Measurements from ENCODE around the gene RRP15.

GRCh38 chr1:218371927-218372672 lies 87.0 kb downstream of the RRP15 start:
- TF ChIP-seq CTCF (conservative IDR thresholded peaks at IDR 0.05 in 1 of 2, IDR thresholded peaks at IDR 0.05 in 1 of 2; ENCODE audit: extremely low read depth in 1 of 2, insufficient read depth in 1 of 2, low read depth in 1 of 2, low read length in 2 of 2), result no peak
- TF ChIP-seq EZH2 (IDR thresholded peaks at IDR 0.05; ENCODE audit: borderline replicate concordance, low read length), result no peak

Data from mammary epithelial cell (primary cell).